GM21515 (cell line): ENCODE measurements around the gene MRTFB.
"Not testable (repeated sequence)": the region's sequence is repeated elsewhere in the genome, so short reads cannot be mapped to it uniquely, and the experiment has no call there.

Experiments
- ATAC-seq: cut with Tn5 transposase; IDR thresholded peaks from one replicate; pipeline ENCODE4 v1.9.1; 2021; ENCODE audit not compliant: unreplicated experiment

Gene MRTFB

DNA sequence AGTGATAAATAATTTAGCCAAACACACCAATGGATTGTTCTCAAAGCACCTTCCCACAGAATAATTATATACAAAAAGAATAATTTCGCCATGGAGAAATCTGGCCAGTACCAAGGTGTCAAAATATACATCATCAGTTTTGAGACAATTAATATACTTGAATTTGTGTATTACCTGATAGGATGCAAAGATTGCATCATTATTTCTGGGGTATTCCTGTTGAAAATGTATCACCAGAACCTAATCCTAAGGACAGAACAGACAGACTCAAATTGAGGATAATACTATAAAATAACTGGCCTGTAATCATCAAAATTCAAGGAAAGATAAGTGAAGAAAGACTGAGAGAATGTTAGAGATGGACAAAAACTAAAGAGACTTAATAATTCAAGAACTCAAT is 111.9 kb downstream of the MRTFB start:
- no peak for ATAC-seq

DNA sequence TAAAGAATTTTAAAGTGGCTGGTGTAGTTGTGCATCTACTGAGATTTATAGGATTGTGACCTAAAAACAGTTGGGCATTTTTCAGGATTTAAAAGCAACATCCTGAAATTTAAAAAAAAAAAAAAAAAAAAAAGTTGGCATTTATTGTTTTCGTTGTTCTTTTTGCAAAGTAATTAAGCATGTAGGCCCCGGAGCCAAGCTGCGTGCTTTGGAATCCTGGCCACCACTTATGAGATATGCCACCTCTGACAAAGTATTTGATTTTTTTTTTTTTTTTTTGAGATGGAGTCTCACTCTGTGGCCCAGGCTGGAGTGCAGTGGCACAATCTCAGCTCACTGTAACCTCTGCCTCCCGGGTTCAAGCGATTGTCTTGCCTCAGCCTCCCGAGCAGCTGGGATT is 112.8 kb downstream of the MRTFB start:
- not testable (repeated sequence) for ATAC-seq

DNA sequence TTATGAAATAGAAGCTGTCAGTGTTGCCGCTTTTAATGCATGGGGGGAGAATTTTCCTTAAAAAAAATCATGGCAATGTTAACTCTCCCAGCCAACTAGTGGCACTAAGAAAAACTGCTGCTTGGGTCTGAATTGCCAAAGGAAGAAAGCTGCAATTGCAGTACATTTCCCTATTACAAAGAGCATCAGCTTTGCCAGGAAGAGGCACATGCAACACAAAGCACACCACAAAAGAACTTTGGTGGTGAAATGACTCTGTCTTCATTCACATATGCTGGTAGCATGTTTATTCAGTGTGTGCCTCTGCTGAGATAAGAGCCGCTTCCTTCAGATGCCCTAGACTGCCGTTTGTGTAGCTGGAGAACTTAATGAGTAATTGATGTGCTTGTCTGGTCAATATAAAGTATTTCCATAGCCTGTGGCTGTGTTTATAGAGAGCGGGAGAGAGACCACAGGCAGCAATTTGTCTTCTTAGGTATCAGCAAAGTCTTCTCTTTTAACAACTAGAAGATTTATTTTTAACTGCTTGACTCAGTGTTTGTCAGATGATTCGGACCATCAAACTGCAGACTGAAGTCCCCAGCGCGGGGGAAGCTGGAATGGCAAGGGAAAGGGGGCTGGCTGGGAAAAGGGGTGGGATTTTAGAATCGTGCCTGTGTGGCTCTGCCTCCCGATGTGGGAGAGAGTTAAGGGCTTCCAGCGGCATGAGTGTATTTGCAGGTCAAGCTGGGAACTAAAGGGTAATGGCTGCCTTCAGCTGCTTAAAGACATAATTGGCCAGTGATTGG is 115.1 kb downstream of the MRTFB start:
- ATAC-seq, result no peak

DNA sequence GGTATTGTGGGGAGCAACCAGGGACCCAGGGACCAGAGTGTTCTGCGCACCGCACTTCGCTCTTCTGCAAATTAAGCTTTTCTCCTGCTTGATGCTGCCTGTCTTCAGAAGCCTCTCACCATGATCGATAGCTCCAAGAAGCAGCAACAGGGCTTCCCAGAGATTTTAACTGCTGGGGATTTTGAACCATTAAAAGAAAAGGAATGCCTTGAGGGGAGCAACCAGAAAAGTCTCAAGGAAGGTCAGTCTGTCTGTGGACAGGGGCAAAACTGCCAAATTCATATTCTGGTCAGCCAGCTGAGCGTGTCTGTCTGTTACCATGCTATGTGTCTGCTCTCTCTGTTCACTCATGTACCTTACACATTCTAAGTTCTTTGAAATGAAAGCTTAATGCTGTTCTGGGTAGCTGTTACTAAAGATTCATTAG is 115.7 kb downstream of the MRTFB start:
- no peak for ATAC-seq

DNA sequence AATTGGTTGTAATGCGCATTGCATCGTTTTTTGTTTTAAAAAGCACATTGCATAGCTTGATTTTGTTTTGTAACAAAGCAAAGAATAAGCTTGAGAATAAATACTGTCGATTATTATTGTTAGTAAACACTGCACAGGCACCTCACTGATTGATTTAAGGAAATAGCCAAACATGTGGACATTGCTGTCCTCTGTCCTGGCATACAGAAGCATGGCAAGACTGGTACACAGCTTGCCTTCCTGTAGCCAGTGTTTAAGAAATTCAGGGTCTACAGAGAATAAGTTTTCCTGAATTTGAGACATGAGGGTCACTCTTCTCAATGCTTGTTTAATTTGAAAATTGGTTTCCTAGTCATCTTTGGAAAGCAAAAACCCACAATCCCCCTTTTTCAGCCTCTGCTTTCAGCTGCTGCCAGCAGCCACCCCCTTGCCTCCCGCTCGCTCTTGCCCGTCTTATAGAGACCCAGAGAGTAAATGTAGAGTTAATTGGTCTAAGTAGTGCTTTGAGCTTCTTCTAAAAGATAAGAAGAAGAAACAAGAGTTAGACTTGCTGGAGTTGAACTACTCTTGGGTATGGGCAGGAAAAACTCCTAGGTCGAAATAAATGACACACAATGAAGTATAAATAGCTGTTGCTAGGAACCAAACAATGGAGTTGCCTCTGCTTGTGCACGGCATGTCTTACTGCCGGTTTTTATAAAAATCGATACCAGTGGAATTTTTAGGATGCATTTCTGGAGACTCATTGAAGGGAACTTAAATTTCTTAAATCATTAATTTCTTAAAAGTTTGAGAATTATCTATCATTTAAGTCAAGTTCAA is 116.6 kb downstream of the MRTFB start:
- no peak for ATAC-seq

DNA sequence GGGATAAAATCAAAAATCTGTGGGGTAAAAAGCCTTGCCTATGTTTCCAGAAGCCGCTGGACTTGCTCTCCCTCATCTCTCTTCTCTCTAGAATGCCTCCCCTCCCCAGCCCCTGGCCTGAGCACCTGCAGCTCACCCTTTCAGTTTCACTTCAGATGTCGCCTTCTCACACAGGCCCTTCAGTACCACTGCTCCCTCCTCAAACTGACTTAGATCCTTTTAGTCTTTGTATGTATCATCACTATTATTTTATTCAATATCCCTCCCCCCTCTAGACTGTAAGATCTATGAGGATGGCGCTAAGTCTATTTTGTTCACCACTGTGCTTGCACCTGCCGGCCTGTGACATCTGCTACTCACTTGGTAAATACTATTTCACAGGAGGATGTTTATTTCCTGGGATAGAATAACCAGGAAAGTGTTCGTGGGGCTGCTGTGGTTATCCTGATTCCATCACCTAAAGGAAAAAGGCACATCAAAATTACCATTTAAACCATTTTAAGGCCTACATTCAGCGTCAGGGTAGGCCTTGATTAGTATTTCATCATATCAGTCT is 122.3 kb downstream of the MRTFB start:
- ATAC-seq, result peak; percentile 76

DNA sequence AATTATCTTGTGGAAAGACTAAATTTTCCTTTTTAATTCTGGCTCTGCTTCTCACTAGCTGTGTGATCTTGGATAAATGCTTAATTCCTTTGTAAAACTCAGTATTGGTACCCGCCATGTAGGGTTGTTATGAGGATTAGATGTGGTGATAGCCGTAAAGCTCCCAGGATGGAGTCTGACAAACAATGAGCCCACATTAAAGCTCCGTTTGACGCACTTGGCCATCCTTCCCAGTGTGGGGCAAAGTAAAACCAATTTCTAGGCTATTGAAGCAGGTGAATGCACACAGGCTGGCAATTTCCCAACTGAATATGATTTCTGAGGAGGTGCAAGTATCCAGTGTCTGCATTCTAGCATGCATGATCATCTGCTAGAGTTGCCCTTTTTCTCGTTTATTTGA is 123.6 kb downstream of the MRTFB start:
- no peak for ATAC-seq

DNA sequence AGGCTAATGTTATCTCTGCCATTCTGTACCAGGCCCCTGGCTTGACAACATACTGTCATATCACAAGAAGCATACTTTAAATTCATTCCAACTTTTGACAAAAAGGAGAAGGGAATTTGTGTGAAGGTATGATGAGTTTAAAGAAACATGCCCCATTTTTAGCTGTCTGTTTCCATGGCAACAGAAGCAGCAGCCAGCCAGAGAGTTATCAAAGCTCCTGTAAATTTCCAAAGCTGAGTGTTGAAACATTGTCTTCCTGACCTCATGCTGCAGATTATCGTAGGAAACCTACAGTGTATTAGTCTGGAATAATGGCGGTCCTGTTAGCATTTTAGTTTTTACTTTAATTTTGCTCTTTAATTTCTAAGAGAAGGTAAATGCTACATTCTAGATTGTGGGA is 124.9 kb downstream of the MRTFB start:
- no peak for ATAC-seq

DNA sequence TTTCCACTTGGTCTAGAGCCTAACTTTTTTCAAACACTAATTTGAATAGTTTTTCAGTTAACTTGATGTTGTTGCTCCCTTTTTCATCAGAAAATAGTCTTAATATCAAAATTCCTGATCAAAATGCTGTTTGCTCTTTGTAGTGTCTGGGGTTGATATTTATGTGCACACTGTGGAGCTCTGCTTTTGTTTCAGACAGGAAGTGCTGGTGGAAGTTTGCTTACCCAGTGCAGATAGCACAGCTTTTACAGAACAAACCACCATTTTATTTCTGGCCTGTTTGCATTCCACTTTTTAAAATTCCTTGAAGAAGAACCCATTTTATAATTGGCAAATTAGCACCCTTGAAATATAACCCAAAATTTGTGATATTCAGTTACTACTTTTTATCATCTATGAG is 125.4 kb downstream of the MRTFB start:
- no peak for ATAC-seq

DNA sequence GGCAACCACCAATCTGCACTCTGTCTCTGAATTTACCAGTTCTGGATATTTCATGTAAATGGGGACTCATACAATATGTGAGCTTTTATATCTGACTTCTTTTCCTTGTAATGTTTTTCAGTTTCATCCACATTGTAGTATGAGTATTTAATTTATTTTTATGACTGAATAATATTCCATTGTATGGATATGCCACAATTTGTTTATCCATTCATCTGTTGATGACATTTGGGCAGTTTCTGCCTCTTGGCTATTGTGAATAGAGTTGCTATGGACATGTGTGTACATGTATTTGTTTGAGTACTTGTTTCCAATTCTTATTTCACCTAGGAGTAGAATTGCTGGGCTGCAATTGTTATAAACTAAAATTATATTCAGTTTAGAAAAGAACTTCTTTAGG is 126.9 kb downstream of the MRTFB start:
- no peak for ATAC-seq

DNA sequence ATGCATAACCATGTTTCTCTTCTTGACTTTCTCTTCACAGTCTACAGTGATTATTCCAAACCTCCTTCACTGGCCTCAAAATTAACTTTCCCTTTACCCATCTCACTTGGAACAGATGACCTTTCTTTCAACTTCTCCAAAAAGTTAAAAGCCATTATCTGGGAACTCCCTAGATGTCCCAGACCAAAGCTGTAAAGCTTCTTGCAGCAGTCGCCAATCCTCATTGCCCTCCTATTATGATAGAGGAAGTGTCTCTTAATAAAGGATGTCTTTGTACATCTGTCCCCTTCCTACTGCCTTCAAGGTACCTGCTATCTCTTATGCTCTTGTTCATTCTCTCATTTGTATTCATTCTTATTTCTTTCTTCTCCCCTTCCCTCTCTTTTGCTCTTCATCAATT is 127.5 kb downstream of the MRTFB start:
- ATAC-seq, result no peak

DNA sequence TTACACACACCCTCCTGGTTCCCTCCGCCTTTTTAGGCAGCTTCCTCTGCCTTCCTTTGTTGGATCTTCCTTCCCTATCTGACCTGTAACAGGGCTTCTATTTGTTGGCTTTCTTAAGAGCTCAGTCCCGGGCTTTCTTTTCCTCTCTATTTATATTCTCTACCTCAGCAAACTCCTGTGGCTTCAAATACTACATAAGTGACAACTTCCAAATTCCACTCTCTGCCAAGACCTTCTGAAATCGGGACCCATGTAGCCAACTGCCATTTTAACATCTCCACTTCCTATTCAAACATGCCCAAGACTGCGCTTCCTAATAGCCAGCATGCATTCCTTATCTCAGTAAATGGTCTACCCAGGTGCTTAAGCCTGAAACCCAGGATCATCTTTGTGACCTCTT is 128.1 kb downstream of the MRTFB start:
- no peak for ATAC-seq

DNA sequence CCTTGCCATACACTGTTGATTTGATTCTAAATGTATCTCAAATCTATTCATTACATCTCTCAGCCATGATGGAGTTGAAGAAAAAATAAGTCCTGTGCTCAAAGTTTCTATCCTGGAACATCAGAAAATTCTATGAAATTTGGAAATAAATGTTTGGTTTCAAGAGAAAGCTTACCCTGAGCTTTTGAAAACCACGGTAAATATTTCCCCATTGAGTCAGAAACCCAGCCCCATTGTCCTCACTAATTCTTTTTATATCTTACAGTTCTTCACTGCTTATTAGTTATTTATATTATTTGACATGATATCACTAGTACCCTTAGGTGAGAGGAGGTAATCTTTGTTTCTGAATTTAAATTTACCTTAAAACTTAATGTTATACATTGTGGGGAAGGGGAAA is 128.5 kb downstream of the MRTFB start:
- no peak for ATAC-seq

DNA sequence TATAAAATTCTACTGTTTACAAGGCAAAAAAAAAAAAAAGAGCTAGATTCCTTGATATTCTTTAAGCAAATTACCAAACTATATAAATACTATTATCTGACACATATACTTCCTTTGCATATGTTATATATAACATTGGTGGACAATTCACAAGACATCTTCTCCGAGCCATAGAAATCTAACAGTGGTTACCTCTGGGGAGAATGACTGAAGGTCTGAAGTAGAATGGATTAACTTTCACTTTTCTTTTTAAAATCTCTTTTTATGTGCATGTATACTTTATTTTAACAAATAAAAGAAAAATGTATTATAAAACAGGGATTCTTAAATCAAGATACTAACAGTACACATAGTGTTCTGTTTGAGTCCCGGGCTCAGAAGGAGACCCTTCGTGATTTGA is 131.0 kb downstream of the MRTFB start:
- no peak for ATAC-seq

DNA sequence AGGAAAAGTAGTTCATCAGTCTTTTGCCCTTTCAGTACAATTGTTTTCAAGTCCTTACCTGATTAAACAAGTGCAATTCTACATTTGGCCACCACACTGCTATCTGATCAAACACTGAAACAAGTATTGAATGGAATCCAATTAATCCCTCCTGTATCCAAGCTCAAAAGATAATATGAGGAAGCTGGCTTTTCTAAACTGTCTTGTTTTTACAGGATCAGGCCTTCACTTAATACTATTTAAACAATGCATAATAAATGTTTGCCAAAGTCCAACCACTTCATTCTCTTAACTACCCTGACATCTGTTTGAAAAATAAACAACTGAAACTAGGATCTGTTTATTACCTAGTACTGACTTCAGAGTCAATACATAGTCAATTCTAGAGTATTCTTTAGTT is 131.6 kb downstream of the MRTFB start:
- ATAC-seq, result no peak

DNA sequence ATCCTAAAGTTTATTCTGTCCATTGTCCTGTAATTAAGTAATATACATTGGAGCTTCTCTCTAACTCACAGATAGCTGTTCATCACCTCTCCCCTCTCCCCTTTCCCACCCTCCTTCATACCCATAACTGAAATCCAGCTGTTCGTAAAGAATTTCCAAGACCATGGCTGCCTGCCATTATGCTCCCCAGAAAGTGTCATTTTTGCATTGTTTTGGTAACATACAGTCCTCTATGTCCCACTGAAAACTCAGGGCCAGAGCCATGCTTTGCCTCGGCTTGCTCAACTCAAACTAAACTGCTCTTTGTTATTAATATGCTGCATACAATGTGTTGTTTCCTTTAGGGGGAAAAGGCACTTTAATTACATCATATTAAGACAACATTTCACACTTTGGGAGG is 132.0 kb downstream of the MRTFB start:
- no peak for ATAC-seq

DNA sequence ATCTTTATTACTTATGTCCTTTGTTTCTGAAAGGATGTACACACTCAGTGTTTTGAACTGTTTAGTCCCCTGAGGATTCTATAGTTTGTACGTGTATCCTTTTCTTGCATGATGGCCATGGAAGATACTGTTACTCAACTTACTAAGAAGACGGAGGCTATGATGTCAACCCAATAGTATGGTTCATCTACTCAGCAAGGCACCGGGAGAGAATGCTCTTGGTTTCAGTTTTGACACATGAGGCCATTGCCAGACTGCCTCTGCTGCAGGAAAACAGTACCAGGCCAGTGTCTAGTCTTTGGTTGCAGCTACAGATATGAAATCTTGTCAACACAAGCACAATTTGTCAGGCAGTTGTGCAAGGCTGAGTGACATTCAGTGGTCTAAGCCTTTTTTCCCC is 134.5 kb downstream of the MRTFB start:
- no peak for ATAC-seq

DNA sequence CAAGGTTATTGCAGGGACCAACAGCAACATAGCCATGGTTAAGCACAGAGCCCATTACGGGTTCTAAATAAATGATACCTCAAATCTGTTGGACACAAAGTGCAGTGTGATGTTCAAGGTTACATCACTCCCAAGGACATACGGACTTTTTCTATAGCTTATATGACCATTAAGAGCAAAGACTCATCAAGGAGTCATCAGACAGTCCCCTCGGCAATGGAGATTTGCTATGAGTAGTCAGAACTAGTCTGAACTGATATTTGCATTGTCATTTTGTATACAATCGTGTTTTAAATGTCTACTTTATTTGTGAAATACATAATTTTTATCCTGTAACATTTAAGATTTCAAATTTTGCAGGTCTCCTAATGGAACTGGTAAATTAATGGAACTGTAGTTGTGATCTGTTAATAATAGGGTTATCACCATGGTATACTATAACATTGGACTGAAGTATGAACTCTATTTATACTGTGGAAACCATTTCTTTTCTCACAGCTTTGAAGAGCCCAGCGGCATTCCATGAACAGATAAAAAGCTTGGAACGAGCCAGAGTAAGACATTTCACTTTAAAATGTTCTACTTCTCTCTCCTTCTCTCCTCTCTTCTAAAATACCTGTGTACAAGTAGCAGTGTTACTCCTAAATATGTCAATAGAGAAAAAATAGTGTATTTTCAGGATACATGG is 140.9 kb downstream of the MRTFB start:
- no peak for ATAC-seq

DNA sequence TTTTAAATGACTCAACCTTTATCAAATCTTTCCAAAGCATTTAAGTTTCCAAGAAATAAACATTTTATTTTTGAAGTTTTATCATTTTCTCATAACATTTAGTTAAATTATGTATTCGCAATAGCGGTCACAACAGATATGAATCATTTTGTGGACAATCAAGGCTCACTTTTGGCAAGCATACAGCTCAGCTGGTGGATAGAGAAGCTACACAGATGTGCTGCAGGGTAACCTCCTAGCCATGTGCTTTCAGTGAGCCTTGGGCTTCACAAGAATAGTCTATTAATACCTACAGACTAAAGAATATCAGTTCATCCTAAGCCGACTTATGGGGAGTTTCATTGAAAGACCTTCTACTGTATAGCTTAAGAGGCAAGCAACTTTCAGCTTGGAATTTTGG is 144.8 kb downstream of the MRTFB start:
- ATAC-seq, result no peak

DNA sequence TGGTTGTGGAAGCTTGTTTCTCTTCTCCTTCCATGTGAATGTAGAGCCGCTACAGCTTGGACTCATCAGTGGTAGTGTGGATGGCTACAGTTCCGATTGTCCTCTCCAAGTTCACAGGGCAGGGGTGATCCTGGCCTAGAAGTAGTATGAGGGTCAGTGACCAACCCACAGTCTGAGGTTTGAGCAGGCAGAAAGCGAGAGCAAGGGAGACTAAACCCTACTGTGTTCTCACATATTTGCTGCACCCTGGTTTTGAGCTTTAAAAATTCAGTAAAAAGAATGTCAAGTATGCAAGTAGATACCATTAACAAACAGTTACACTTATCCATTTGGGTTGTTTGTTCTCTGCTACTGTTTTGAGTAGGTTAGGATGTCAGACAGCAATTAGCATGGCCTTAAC is 148.9 kb downstream of the MRTFB start:
- ATAC-seq, result no peak

DNA sequence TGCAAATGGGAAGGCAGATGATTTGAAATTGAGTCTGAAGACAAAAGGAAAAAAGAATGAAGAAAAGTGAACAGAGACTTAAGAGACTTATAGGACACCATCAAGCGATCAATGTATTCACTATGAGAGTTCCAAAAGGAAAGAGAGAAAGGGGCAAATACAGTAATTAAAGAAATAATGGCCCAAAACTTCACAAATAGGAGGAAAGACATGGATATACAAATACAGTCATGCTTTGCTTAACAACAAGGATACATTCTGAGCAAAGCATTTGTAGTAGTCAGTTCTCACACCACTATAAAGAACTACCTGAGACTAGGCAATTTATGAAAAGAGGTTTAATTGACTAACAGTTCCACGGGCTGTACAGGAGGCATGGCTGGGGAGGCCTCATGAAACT is 152.5 kb downstream of the MRTFB start:
- no peak for ATAC-seq

DNA sequence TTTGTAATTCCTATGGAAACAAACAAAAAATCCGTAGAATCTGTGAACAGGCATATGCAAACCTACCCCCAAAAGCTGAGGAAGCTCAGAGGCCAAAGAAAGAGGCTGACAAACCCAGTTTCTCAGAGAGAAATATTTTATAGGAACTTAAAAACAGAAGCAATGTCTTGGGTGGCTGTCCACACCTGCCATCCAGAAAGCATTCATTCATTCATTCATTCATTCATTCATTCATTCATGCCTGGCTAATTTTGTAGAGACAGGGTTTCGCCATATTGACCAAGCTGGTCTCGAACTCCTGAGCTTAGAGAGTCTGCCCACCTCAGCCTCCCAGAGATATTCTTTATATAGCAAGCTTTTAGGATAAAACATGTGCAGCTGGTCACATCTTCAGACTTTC is 154.3 kb downstream of the MRTFB start:
- ATAC-seq, result no peak
